IPS-NIHi7 (cell line): Measurements from ENCODE around the gene ZFP62.
"Not testable (repeated sequence)": the region's sequence is repeated elsewhere in the genome, so short reads cannot be mapped to it uniquely, and the experiment has no call there.

ENCODE experiments used
- DNase-seq: peaks from one replicate; pipeline ENCODE4 v3.0.0; 2012; ENCODE audit warnings: mixed read lengths; ENCODE audit errors: extremely low spot score

The ZFP62 gene

GRCh38 chr5:180830253-180831138 lies 30.6 kb downstream of the ZFP62 start:
- peak; percentile 66 for DNase-seq

- DNase-seq, result no peak
Measured at GRCh38 chr5:180829726-180830125, 31.4 kb downstream of the ZFP62 start.

- not testable (repeated sequence) for DNase-seq
Measured at GRCh38 chr5:180828756-180829531, 32.1 kb downstream of the ZFP62 start.

GRCh38 chr5:180827374-180827773 lies 33.7 kb downstream of the ZFP62 start:
- DNase-seq, result not testable (repeated sequence)

- no peak for DNase-seq
Measured at GRCh38 chr5:180825768-180826525, 35.1 kb downstream of the ZFP62 start.

- no peak for DNase-seq
Measured at GRCh38 chr5:180824630-180825476, 36.2 kb downstream of the ZFP62 start.

- no peak for DNase-seq
Measured at GRCh38 chr5:180823940-180824629, 37.0 kb downstream of the ZFP62 start.

- no peak for DNase-seq
Measured at GRCh38 chr5:180823346-180823745, 37.7 kb downstream of the ZFP62 start.

GRCh38 chr5:180821538-180821937 lies 39.5 kb downstream of the ZFP62 start:
- DNase-seq, result no peak

GRCh38 chr5:180820788-180821321 lies 40.2 kb downstream of the ZFP62 start:
- DNase-seq, result no peak

- DNase-seq, result no peak
Measured at GRCh38 chr5:180818677-180819341, 42.3 kb downstream of the ZFP62 start.

GRCh38 chr5:180817893-180818674 lies 43.0 kb downstream of the ZFP62 start:
- no peak for DNase-seq

- DNase-seq, result no peak
Measured at GRCh38 chr5:180816608-180817534, 44.2 kb downstream of the ZFP62 start.

- no peak for DNase-seq
Measured at GRCh38 chr5:180815293-180815917, 45.7 kb downstream of the ZFP62 start.

GRCh38 chr5:180813420-180813819 lies 47.7 kb downstream of the ZFP62 start:
- no peak for DNase-seq

GRCh38 chr5:180811623-180812124 lies 49.4 kb downstream of the ZFP62 start:
- DNase-seq, result no peak
